AG04449 (cell line): Measurements from ENCODE around the gene PRDX2.

ENCODE experiments used
- CTCF ChIA-PET: fragments of 350-600 bp; formaldehyde crosslinking; extraction: SDS; loops from one replicate; lab custom pipeline; 2021; ENCODE audit warnings: antibody characterized with exemption; lab: Yijun Ruan, JAX
- POLR2A ChIA-PET: fragments of 400-600, 350-600 bp; formaldehyde crosslinking; extraction: SDS; loops from one replicate; lab custom pipeline; 2020; ENCODE audit warnings: antibody characterized with exemption, inconsistent platforms; lab: Yijun Ruan, JAX
- DNase-seq: peaks from one replicate; pipeline ENCODE4 v3.0.0-alpha.2; 2010; ENCODE audit warnings: low read depth, low spot score
- H3K4me3 ChIP-seq: 2 replicates; pipeline ENCODE4 v1.5.1; 2011; ENCODE audit warnings: low read depth, mild to moderate bottlenecking, control low read depth, low read length
- CTCF ChIP-seq: IDR thresholded peaks from one replicate; pipeline ENCODE4 v1.5.1; 2011; ENCODE audit warnings: mild to moderate bottlenecking, moderate library complexity, low read length, control low read depth, inconsistent platforms; ENCODE audit not compliant: insufficient read depth; ENCODE audit errors: missing control alignments

PRDX2 gene

DNA sequence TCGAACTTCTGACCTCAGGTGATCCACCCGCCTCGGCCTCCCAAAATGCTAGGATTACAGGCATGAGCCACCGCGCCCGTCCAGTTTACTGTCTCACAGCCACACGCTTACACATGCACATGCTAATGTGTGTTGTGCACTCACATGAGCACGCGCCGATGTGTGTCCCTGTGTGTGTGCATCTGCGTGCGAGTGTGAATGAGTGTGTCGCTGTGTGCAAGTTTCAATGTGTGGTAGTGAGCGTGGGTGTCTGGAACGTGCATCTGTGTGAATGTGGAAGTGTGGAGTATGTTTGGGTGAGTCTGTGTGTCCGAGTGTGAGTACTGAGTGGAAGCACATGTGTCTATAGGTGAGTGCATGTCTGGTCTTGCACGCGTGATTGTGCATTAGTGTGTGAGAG is 40.9 kb upstream of the PRDX2 start:
- H3K4me3 ChIP-seq: no peak overlapping the region
- no peak for TF ChIP-seq CTCF
- POLR2A ChIA-PET: no interaction called here
- no peak for DNase-seq
- CTCF ChIA-PET: interaction anchor here (1.0 to 1.7 kb wide), 2 partner anchors 77 to 82 kb away, joined by 4 read pairs; no protein-coding TSS in a partner anchor

GRCh38 chr19:12841094-12841493 is 39.5 kb upstream of the PRDX2 start:
- CTCF ChIA-PET: interaction anchor here (1.0 to 1.7 kb wide), 2 partner anchors 75 to 81 kb away, joined by 3 to 4 read pairs; no protein-coding TSS in a partner anchor
- POLR2A ChIA-PET: no interaction called here

GRCh38 chr19:12840091-12841079 is 38.8 kb upstream of the PRDX2 start:
- ChIA-PET CTCF (interaction anchor here (1.7 kb wide), 1 partner anchor 80 kb away, joined by 4 read pairs; no protein-coding TSS in a partner anchor), POLR2A (no interaction called here)
- TF ChIP-seq CTCF: no peak
- peak overlapping the region; percentile 42 for H3K4me3 ChIP-seq
- DNase-seq: no peak

More at GRCh38 chr19:12841094-12841493, 39.5 kb upstream of the PRDX2 start:
- DNase-seq: no peak
- no peak for TF ChIP-seq CTCF
- peak overlapping the region; percentile 42 for H3K4me3 ChIP-seq

DNA sequence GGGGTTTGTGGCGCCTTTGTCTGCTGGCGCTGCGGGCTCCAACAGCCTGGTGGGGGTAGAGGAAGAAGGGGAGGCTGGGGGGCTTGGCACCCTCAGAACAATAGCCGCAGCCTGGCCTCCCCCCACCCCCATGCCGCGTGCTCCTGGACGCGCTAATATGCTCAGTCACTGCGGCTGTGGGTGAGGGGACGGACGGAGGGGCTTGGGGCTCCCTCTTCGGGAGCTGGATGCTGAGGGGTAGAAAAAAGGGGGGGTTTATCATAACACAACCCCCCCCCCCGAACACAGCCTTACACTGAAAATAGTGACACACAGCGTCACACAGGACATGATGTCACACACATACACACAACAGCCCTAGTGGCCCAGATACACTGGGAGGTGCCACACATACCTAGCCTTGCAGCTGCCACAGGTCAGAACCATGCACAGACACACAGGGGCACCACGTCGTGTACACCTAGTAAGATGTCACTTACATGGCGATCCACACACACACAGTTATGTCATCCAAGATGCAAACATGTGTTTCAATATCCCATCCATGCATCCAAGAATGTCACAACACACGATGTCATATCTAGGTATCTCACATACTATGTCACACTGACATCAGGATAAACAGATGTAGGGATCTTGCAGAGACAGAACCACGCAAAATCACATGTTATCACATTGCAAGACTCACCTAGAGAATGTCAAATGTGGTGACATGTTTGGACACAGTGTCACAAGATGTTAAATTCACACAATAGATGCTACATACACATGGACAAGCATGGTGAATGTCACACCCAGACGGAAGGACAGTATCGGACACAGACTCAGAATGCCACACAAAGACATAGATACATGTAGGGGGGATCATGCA is 37.5 kb upstream of the PRDX2 start:
- POLR2A ChIA-PET: no interaction called here
- no peak for TF ChIP-seq CTCF
- DNase-seq: no peak
- H3K4me3 ChIP-seq: no peak overlapping the region
- CTCF ChIA-PET: no interaction called here

DNA sequence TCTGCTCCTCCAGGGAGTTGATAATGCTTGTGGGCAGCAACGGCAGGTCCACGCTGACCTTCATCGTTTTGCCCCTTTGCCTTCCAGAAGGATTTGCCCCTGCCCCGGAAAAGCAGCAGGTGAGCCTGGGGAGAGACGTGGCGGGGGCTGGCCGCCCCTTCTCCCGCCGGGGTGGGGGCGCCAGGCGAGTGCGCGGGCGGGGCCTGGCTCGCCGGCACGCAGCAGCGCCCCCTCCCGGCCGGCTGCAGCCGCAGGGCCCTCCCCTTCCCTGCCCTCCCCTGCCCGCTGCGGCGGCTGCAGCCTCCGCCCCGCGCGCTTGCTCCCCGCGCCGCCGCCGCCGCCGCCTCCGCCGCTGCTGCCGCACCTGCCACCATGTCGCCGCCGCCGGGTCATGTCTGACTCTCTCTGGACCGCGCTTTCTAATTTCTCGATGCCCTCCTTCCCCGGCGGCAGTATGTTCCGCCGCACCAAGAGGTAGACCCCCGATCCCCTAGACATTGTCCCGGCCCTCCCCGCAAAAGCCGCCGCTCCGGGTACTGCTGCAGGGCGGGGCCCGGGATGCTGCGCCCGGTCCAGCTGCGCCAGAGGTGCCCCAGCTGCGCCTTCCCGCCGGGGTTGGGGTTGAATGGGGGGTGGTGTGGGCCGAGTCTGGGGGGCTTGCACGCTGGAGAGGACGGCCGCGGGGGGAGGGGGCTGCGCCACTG is 36.7 kb upstream of the PRDX2 start, which contains the start of gene MAST1:
TSS of gene MAST1 (plus strand) at position 334 of the 704 bp plus-strand sequence. CDS start at position 392, 58 bp downstream.
- POLR2A ChIA-PET: no interaction called here
- TF ChIP-seq CTCF: peak; percentile 38
- CTCF ChIA-PET: interaction anchor here (1.8 kb wide), 1 partner anchor 72 kb away, joined by 7 read pairs; no protein-coding TSS in a partner anchor
- no peak for DNase-seq
- H3K4me3 ChIP-seq: no peak within 1 kb of the TSS
